GM12878 (cell line): ENCODE measurements around the gene OR6B1. TPM values are rescaled to one million over a fixed set of nuclear protein-coding genes. Genes with fewer than 3 reads are reported as not detected.
"Not testable (repeated sequence)": the region's sequence is repeated elsewhere in the genome, so short reads cannot be mapped to it uniquely, and the experiment has no call there.

Experiments
- ATAC-seq: fragments of 200-7000 bp; cut with Tn5 transposase; 3 replicates; pipeline ENCODE4 v1.9.1; 2020; ENCODE audit warnings: mild to moderate bottlenecking, moderate library complexity
- BruUV-seq: library from RNA; stranded (reverse); fragments of 400-500 nt; replicated peaks from 2 replicates; lab custom pipeline; 2021; lab: Mats Ljungman, UMichigan
- CTCF ChIA-PET: fragments of 300-600 bp; sonication (Branson Sonifier 250); formaldehyde crosslinking; extraction: SDS; loops from one replicate; lab custom pipeline; 2021; ENCODE audit warnings: inconsistent platforms; lab: Yijun Ruan, JAX
- POLR2A ChIA-PET: fragments of 350-600 bp; formaldehyde crosslinking; extraction: SDS; loops from one replicate; lab custom pipeline; 2021; ENCODE audit warnings: inconsistent platforms; lab: Charles Lee
- RAD21 ChIA-PET: fragments of 300-600 bp; sonication (Branson Sonifier 250); formaldehyde crosslinking; loops from one replicate; lab custom pipeline; 2023; ENCODE audit warnings: antibody characterized with exemption; ENCODE audit not compliant: unreplicated experiment; lab: Charles Lee
- SMC1A ChIA-PET: fragments of 300-600 bp; sonication (Branson Sonifier 250); formaldehyde crosslinking; loops from one replicate; lab custom pipeline; 2023; ENCODE audit not compliant: unreplicated experiment, uncharacterized antibody; lab: Charles Lee
- DNase-seq: peaks from one replicate; pipeline ENCODE4 v3.0.0-alpha.2; 2011; ENCODE audit warnings: low read depth, low spot score
- FAIRE-seq: peaks from 3 replicates; lab custom pipeline; 2011; peaks lifted over from hg19 to GRCh38; lab: Jason Lieb, UNC
- H2AFZ ChIP-seq: 2 replicates; pipeline ENCODE4 v1.6.0; 2011; ENCODE audit warnings: low read depth, low read length, control low read depth; ENCODE audit not compliant: control insufficient read depth
- H3K27ac ChIP-seq: 2 replicates; pipeline ENCODE4 v1.5.1; 2011; ENCODE audit warnings: control low read depth; ENCODE audit not compliant: control insufficient read depth, insufficient read depth
- H3K27me3 ChIP-seq, 2 experiments: replicated peaks in 1 of 2; 2 replicates each; pipeline versions ENCODE4 v1.6.0 to v1.6.1; 2011; ENCODE audit warnings: low read length in 1 of 2; ENCODE audit not compliant: control insufficient read depth in 2 of 2, insufficient read depth in 2 of 2
- H3K36me3 ChIP-seq, 2 experiments: 2 replicates each; pipeline ENCODE4 v1.5.1; 2011; ENCODE audit warnings: low read length in 1 of 2; ENCODE audit not compliant: control insufficient read depth in 2 of 2, insufficient read depth in 2 of 2
- H3K4me1 ChIP-seq: 2 replicates; pipeline ENCODE4 v1.6.1; 2011; ENCODE audit warnings: mild to moderate bottlenecking, low read length, moderate library complexity, mixed read lengths; ENCODE audit not compliant: control insufficient read depth, insufficient read depth
- H3K4me2 ChIP-seq: 2 replicates; pipeline ENCODE4 v1.6.0; 2011; ENCODE audit warnings: control low read depth; ENCODE audit not compliant: control insufficient read depth, insufficient read depth
- H3K4me3 ChIP-seq: fragments of 200-600 bp; sonication (generic); 2 replicates; pipeline ENCODE4 v1.5.1; 2016
- H3K79me2 ChIP-seq: 2 replicates; pipeline ENCODE4 v1.6.0; 2011; ENCODE audit warnings: low read length; ENCODE audit not compliant: control insufficient read depth, insufficient read depth
- H3K9ac ChIP-seq: 2 replicates; pipeline ENCODE4 v1.8.0; 2011; ENCODE audit warnings: low read length, control low read depth, mixed read lengths; ENCODE audit not compliant: control insufficient read depth, insufficient read depth
- H3K9me3 ChIP-seq: replicated peaks from 3 replicates; pipeline ENCODE4 v1.5.1; 2011; ENCODE audit warnings: mild to moderate bottlenecking, low read length; ENCODE audit not compliant: control insufficient read depth, insufficient read depth
- H4K20me1 ChIP-seq: 2 replicates; pipeline ENCODE4 v1.6.0; 2011; ENCODE audit not compliant: control insufficient read depth, insufficient read depth
- WGBS: methylation state at CpG from one replicate; pipeline ENCODE4 v1.1.6; 2016; ENCODE audit warnings: low lambda C conversion rate; ENCODE audit not compliant: insufficient replicate concordance, insufficient coverage; ENCODE audit errors: missing lambda C conversion rate; 5-methylcytosine and 5-hydroxymethylcytosine counted together
- in situ Hi-C: fragments of 300-500 bp; cut with MboI; formaldehyde crosslinking; loops from 9 replicates; pipeline ENCODE4 v1.14.3; 2018; ENCODE audit warnings: mixed read lengths
- intact Hi-C: fragments of 100-400 bp; cut with micrococcal nuclease; formaldehyde crosslinking; loops from one replicate; pipeline ENCODE4 v1.14.2; 2022; ENCODE audit not compliant: unreplicated experiment
- polyA plus RNA-seq, 11 experiments: library from polyadenylated mRNA; depleted of rRNA in 4 of 11; unstranded in 6 of 11; stranded (reverse) in 5 of 11; fragments of >200 nt; fragmentation: Nextera tagmentation in 4 of 11; fragmentation: Illumina TruSeq in 1 of 11; extraction: Ambion mirVana in 4 of 11; extraction: Trizol in 1 of 11; gene quantifications; 1 replicate in 1 of 11; 2 replicates in 10 of 11; pipeline versions ENCODE4 v1.2.1 to v1.2.3, GENCODE V29; 2011 to 2016; ENCODE audit warnings: inconsistent platforms in 2 of 11, missing spikeins in 2 of 11, low read depth in 1 of 11
- total RNA-seq, 4 experiments: library from RNA; depleted of rRNA in 3 of 4; stranded (reverse); fragments of >200 nt in 3 of 4; fragmentation: Illumina TruSeq in 1 of 4; extraction: Trizol in 1 of 4; gene quantifications; 2 replicates each; pipeline versions ENCODE4 v1.2.1 to v1.2.3, GENCODE V29; 2013 to 2021

The OR6B1 gene
- total and polyA plus RNA-seq, 10 of the 15 experiments (the other 5 are each of a cell fraction or from before 2014, with no cell fraction given), result not detected

GRCh38 chr7:144010061-144010460, 9.9 kb downstream of the OR6B1 start:
- RAD21 ChIA-PET, H3K4me1 ChIP-seq, intact Hi-C loops, DNase-seq, H3K9me3 ChIP-seq, H3K27ac ChIP-seq, CTCF ChIA-PET, ATAC-seq, H3K79me2 ChIP-seq, H2AFZ ChIP-seq, SMC1A ChIA-PET, in situ Hi-C loops, H4K20me1 ChIP-seq, H3K4me2 ChIP-seq, POLR2A ChIA-PET, H3K36me3 ChIP-seq, FAIRE-seq, BruUV-seq, H3K9ac ChIP-seq, H3K27me3 ChIP-seq, H3K4me3 ChIP-seq: not testable (repeated sequence)

GRCh38 chr7:144010821-144011220, 10.7 kb downstream of the OR6B1 start:
- in situ Hi-C loops, SMC1A ChIA-PET, H3K27ac ChIP-seq, DNase-seq, H3K9ac ChIP-seq, RAD21 ChIA-PET, H3K27me3 ChIP-seq, FAIRE-seq, H3K4me3 ChIP-seq, H3K4me2 ChIP-seq, intact Hi-C loops, BruUV-seq, H3K9me3 ChIP-seq, H3K79me2 ChIP-seq, H3K36me3 ChIP-seq, CTCF ChIA-PET, ATAC-seq, H3K4me1 ChIP-seq, POLR2A ChIA-PET, H2AFZ ChIP-seq, H4K20me1 ChIP-seq: not testable (repeated sequence)
- WGBS, result 0% methylated on average over 1 of the region's 1 CpG
